Ishikawa (cell line): ENCODE results near the gene DLX4.

Source experiments
- CEBPB ChIP-seq: IDR thresholded peaks from 2 replicates; pipeline ENCODE4 v1.6.1; 2012
- EGR1 ChIP-seq: IDR thresholded peaks from 2 replicates; pipeline ENCODE4 v1.6.1; 2012
- EP300 ChIP-seq: IDR thresholded peaks from 2 replicates; pipeline ENCODE4 v1.6.1; 2012; ENCODE audit warnings: borderline replicate concordance
- FOXM1 ChIP-seq: IDR thresholded peaks from 2 replicates; pipeline ENCODE4 v1.6.1; 2012; ENCODE audit warnings: low read depth, borderline replicate concordance
- RAD21 ChIP-seq: IDR thresholded peaks from 2 replicates; pipeline ENCODE4 v1.6.1; 2012; ENCODE audit warnings: low read depth
- TAF1 ChIP-seq: IDR thresholded peaks from 2 replicates; pipeline ENCODE4 v1.6.1; 2012; ENCODE audit warnings: low read depth, mild to moderate bottlenecking
- TCF12 ChIP-seq: IDR thresholded peaks from 2 replicates; pipeline ENCODE4 v1.6.1; 2012; ENCODE audit warnings: low read depth
- TEAD4 ChIP-seq: IDR thresholded peaks from 2 replicates; pipeline ENCODE4 v1.6.1; 2012
- YY1 ChIP-seq: IDR thresholded peaks from 2 replicates; pipeline ENCODE4 v1.6.1; 2012; ENCODE audit warnings: low read depth
- ZBTB7A ChIP-seq: IDR thresholded peaks from 2 replicates; pipeline ENCODE4 v1.6.1; 2012; ENCODE audit warnings: low read depth
- TF ChIP-seq, protein P1 (sequence below): IDR thresholded peaks from 2 replicates; pipeline ENCODE4 v1.6.1; 2012; ENCODE audit warnings: low read depth, mild to moderate bottlenecking
- TF ChIP-seq, protein P2 (sequence below): IDR thresholded peaks from 2 replicates; pipeline ENCODE4 v1.6.1; 2012

DNA sequence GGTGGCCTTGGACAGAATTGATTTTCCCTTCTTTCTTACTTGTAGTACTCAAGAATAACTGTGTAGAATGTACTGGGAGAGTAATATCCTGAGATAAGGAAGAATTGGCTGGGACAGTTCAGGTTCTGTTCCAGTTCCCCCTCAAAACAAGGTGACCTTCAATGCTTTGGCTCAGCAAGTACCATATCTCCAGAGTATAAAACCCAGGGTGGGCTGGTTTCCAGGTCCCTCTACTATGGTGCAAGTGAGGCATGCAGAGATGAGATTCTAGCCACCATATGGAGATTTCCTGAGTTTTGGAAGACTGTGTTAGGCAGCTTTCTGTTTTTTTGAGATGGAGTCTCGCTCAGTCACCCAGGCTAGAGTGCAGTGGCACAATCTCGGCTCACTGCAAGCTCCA, 44.1 kb downstream of the DLX4 start:
- TF ChIP-seq TEAD4, result no peak
- no peak for TF ChIP-seq EP300
- TF ChIP-seq TCF12, result no peak
- no peak for TF ChIP-seq EGR1
- TF ChIP-seq RAD21, result no peak
- no peak for TF ChIP-seq FOXM1
- TF ChIP-seq, protein P1, sequence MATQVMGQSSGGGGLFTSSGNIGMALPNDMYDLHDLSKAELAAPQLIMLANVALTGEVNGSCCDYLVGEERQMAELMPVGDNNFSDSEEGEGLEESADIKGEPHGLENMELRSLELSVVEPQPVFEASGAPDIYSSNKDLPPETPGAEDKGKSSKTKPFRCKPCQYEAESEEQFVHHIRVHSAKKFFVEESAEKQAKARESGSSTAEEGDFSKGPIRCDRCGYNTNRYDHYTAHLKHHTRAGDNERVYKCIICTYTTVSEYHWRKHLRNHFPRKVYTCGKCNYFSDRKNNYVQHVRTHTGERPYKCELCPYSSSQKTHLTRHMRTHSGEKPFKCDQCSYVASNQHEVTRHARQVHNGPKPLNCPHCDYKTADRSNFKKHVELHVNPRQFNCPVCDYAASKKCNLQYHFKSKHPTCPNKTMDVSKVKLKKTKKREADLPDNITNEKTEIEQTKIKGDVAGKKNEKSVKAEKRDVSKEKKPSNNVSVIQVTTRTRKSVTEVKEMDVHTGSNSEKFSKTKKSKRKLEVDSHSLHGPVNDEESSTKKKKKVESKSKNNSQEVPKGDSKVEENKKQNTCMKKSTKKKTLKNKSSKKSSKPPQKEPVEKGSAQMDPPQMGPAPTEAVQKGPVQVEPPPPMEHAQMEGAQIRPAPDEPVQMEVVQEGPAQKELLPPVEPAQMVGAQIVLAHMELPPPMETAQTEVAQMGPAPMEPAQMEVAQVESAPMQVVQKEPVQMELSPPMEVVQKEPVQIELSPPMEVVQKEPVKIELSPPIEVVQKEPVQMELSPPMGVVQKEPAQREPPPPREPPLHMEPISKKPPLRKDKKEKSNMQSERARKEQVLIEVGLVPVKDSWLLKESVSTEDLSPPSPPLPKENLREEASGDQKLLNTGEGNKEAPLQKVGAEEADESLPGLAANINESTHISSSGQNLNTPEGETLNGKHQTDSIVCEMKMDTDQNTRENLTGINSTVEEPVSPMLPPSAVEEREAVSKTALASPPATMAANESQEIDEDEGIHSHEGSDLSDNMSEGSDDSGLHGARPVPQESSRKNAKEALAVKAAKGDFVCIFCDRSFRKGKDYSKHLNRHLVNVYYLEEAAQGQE, result no peak
- TF ChIP-seq, protein P2, sequence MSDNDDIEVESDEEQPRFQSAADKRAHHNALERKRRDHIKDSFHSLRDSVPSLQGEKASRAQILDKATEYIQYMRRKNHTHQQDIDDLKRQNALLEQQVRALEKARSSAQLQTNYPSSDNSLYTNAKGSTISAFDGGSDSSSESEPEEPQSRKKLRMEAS, result no peak
- TF ChIP-seq ZBTB7A, result no peak
- TF ChIP-seq YY1, result no peak
- TF ChIP-seq TAF1, result no peak
- no peak for TF ChIP-seq CEBPB
